H1 (cell line): ENCODE data around the gene CDV3. TPM values are rescaled to one million over a fixed set of nuclear protein-coding genes. Genes with fewer than 3 reads are reported as not detected.

Experiments used
- CTCF ChIA-PET: fragments of 300-600 bp; sonication (Branson Sonifier 250); formaldehyde crosslinking; loops from one replicate; lab custom pipeline; 2021; ENCODE audit not compliant: partially characterized antibody; lab: Charles Lee
- POLR2A ChIA-PET: fragments of 300-600 bp; sonication (Branson Sonifier 250); formaldehyde crosslinking; loops from one replicate; lab custom pipeline; 2021; ENCODE audit warnings: inconsistent platforms; ENCODE audit not compliant: partially characterized antibody; lab: Charles Lee
- DNase-seq, 2 experiments: peaks; one replicate each; pipeline versions ENCODE4 v3.0.0 to v3.0.0-alpha.2; 2010 to 2022; ENCODE audit warnings: low spot score in 2 of 2, low read depth in 1 of 2, mixed read lengths in 1 of 2
- FAIRE-seq: peaks from 2 replicates; lab custom pipeline; 2011; peaks lifted over from hg19 to GRCh38; lab: Jason Lieb, UNC
- H2AFZ ChIP-seq: 2 replicates; pipeline ENCODE4 v1.8.1; 2012; ENCODE audit warnings: low read length, inconsistent platforms
- H2AK5ac ChIP-seq: 2 replicates; pipeline ENCODE4 v1.6.1; 2013; ENCODE audit warnings: low read depth, low read length
- H2BK120ac ChIP-seq: replicated peaks from 2 replicates; pipeline ENCODE3; 2013; ENCODE audit warnings: low read depth, low read length, inconsistent platforms
- H2BK12ac ChIP-seq: 2 replicates; pipeline ENCODE4 v1.6.1; 2013; ENCODE audit warnings: low read depth, low read length
- H2BK15ac ChIP-seq: 2 replicates; pipeline ENCODE4 v1.6.1; 2013; ENCODE audit warnings: low read length
- H2BK20ac ChIP-seq: 2 replicates; pipeline ENCODE4 v1.6.1; 2013; ENCODE audit warnings: low read length
- H2BK5ac ChIP-seq: 2 replicates; pipeline ENCODE4 v1.6.1; 2013; ENCODE audit warnings: low read depth, low read length
- H3K14ac ChIP-seq: 2 replicates; pipeline ENCODE4 v1.6.1; 2013; ENCODE audit warnings: inconsistent platforms; ENCODE audit not compliant: insufficient read length
- H3K18ac ChIP-seq: 2 replicates; pipeline ENCODE4 v1.6.1; 2013; ENCODE audit warnings: low read length; ENCODE audit errors: extremely low read depth
- H3K23ac ChIP-seq: 2 replicates; pipeline ENCODE4 v1.6.1; 2013; ENCODE audit warnings: inconsistent platforms; ENCODE audit not compliant: insufficient read length
- H3K23me2 ChIP-seq: 2 replicates; pipeline ENCODE4 v1.6.1; 2013; ENCODE audit warnings: low read depth, low read length
- H3K27ac ChIP-seq: 2 replicates; pipeline ENCODE4 v1.6.1; 2011; ENCODE audit warnings: low read depth, low read length, inconsistent platforms
- H3K27me3 ChIP-seq, 4 experiments: replicated peaks in 1 of 4; 1 replicate in 1 of 4; 2 replicates in 3 of 4; pipeline versions ENCODE4 v1.6.1 to v1.8.1; 2011 to 2013; ENCODE audit warnings: low read length in 3 of 4, mild to moderate bottlenecking in 3 of 4, inconsistent platforms in 2 of 4, mixed read lengths in 2 of 4, moderate library complexity in 1 of 4; ENCODE audit not compliant: control insufficient read depth in 3 of 4, insufficient read depth in 3 of 4; ENCODE audit errors: extremely low read depth in 1 of 4
- H3K36me3 ChIP-seq, 4 experiments: 2 replicates each; pipeline versions ENCODE4 v1.6.1 to v1.8.1; 2011 to 2013; ENCODE audit warnings: mild to moderate bottlenecking in 4 of 4, low read length in 3 of 4, moderate library complexity in 2 of 4, control low read depth in 1 of 4, inconsistent platforms in 1 of 4; ENCODE audit not compliant: insufficient read depth in 4 of 4, control insufficient read depth in 2 of 4
- H3K4ac ChIP-seq: replicated peaks from 2 replicates; pipeline ENCODE3; 2013; ENCODE audit warnings: low read length, low read depth, mixed read lengths, inconsistent platforms; ENCODE audit not compliant: insufficient read length
- H3K4me1 ChIP-seq, 4 experiments: replicated peaks in 1 of 4; 1 replicate in 1 of 4; 2 replicates in 3 of 4; pipeline versions ENCODE4 v1.6.1 to v1.8.1; 2011 to 2013; ENCODE audit warnings: low read length in 3 of 4, inconsistent platforms in 2 of 4, mixed read lengths in 1 of 4; ENCODE audit not compliant: insufficient read depth in 4 of 4, control insufficient read depth in 3 of 4
- H3K4me2 ChIP-seq, 2 experiments: 2 replicates each; pipeline versions ENCODE4 v1.6.1 to v1.8.1; 2011 to 2013; ENCODE audit warnings: low read depth in 2 of 2, low read length in 2 of 2, control low read depth in 1 of 2, inconsistent platforms in 1 of 2, mild to moderate bottlenecking in 1 of 2; ENCODE audit not compliant: insufficient read depth in 1 of 2
- H3K4me3 ChIP-seq, 4 experiments: fragments of 200-600, 300-600 bp in 1 of 4; sonication (generic), shearing (Covaris generic), sonication (Bioruptor Twin) in 1 of 4; 2 replicates each; pipeline versions ENCODE4 v1.5.1 to v1.8.1; 2011 to 2016; ENCODE audit warnings: low read length in 4 of 4, low read depth in 3 of 4, control low read depth in 2 of 4, inconsistent platforms in 2 of 4, mild to moderate bottlenecking in 2 of 4, mixed read lengths in 1 of 4, moderate library complexity in 1 of 4; ENCODE audit not compliant: insufficient read depth in 2 of 4; ENCODE audit errors: extremely low read depth in 1 of 4
- H3K56ac ChIP-seq: replicated peaks from 2 replicates; pipeline ENCODE3; 2013; ENCODE audit warnings: low read depth, mild to moderate bottlenecking, mixed read lengths, low read length, inconsistent platforms; ENCODE audit not compliant: insufficient read length
- H3K79me1 ChIP-seq: 2 replicates; pipeline ENCODE4 v1.6.1; 2013; ENCODE audit warnings: low read depth, low read length, control low read depth
- H3K79me2 ChIP-seq, 2 experiments: 2 replicates each; pipeline versions ENCODE4 v1.6.1 to v1.8.1; 2012 to 2013; ENCODE audit warnings: low read length in 2 of 2, mild to moderate bottlenecking in 2 of 2, inconsistent platforms in 1 of 2; ENCODE audit not compliant: insufficient read depth in 2 of 2, control insufficient read depth in 1 of 2
- H3K9ac ChIP-seq, 4 experiments: replicated peaks in 1 of 4; 1 replicate in 1 of 4; 2 replicates in 3 of 4; pipeline versions ENCODE4 v1.6.1 to v1.8.1; 2011 to 2013; ENCODE audit warnings: low read depth in 3 of 4, low read length in 3 of 4, control low read depth in 2 of 4, mild to moderate bottlenecking in 2 of 4, moderate library complexity in 2 of 4, inconsistent platforms in 1 of 4; ENCODE audit errors: extremely low read depth in 1 of 4
- H3K9me3 ChIP-seq, 2 experiments: 2 replicates each; pipeline versions ENCODE4 v1.6.1 to v1.8.1; 2012 to 2013; ENCODE audit warnings: mild to moderate bottlenecking in 2 of 2, moderate library complexity in 2 of 2, control low read depth in 1 of 2, inconsistent platforms in 1 of 2, low read depth in 1 of 2, low read length in 1 of 2, mixed read lengths in 1 of 2; ENCODE audit not compliant: insufficient read depth in 2 of 2
- H4K20me1 ChIP-seq, 2 experiments: replicated peaks in 1 of 2; 2 replicates each; pipeline versions ENCODE3 to v1.8.1; 2011 to 2013; ENCODE audit warnings: inconsistent platforms in 2 of 2, low read length in 2 of 2, mild to moderate bottlenecking in 1 of 2; ENCODE audit not compliant: insufficient read depth in 2 of 2, control insufficient read depth in 1 of 2
- H4K5ac ChIP-seq: 2 replicates; pipeline ENCODE4 v1.6.1; 2013; ENCODE audit warnings: low read length, low read depth, mixed read lengths, inconsistent platforms; ENCODE audit not compliant: insufficient read length
- H4K8ac ChIP-seq: 2 replicates; pipeline ENCODE4 v1.8.0; 2013; ENCODE audit warnings: mild to moderate bottlenecking, moderate library complexity, low read length, inconsistent platforms; ENCODE audit not compliant: insufficient read depth; ENCODE audit errors: extremely low read depth
- H4K91ac ChIP-seq: replicated peaks from 2 replicates; pipeline ENCODE3; 2013; ENCODE audit warnings: low read length, mixed read lengths, inconsistent platforms; ENCODE audit not compliant: insufficient read length
- EZH2 ChIP-seq: fragments of 200-600 bp; sonication (generic); IDR thresholded peaks from 2 replicates; pipeline ENCODE4 v1.7.1; 2012; ENCODE audit warnings: low read depth, mild to moderate bottlenecking, moderate library complexity, low read length, inconsistent platforms; ENCODE audit not compliant: severe bottlenecking
- GABPA ChIP-seq: IDR thresholded peaks from 2 replicates; pipeline ENCODE4 v1.6.1; 2011; ENCODE audit warnings: mild to moderate bottlenecking, low read length, moderate library complexity, borderline replicate concordance; ENCODE audit not compliant: insufficient read depth
- HDAC6 ChIP-seq: IDR thresholded peaks from one replicate; pipeline ENCODE4 v1.7.1; 2012; ENCODE audit warnings: low read depth, mild to moderate bottlenecking, inconsistent platforms, low read length, moderate library complexity
- NRF1 ChIP-seq: IDR thresholded peaks from 2 replicates; pipeline ENCODE4 v1.6.1; 2011; ENCODE audit warnings: mild to moderate bottlenecking, low read depth, low read length, improper control_type of control experiment
- RNF2 ChIP-seq: fragments of 200-900, 300-1000 bp; sonication (generic); IDR thresholded peaks from 2 replicates; pipeline ENCODE4 v1.7.1; 2016; ENCODE audit warnings: borderline replicate concordance, low read depth, mild to moderate bottlenecking, antibody characterized with exemption, low read length; ENCODE audit not compliant: poor library complexity, severe bottlenecking; ENCODE audit errors: missing control alignments
- SIN3A ChIP-seq, 2 experiments: IDR thresholded peaks in 1 of 2; conservative IDR thresholded peaks in 1 of 2; 2 replicates each; pipeline ENCODE4 v1.6.1; 2011 to 2012; ENCODE audit warnings: low read length in 2 of 2, improper control_type of control experiment in 1 of 2, low read depth in 1 of 2, mild to moderate bottlenecking in 1 of 2
- SRF ChIP-seq: IDR thresholded peaks from 2 replicates; pipeline ENCODE4 v1.6.1; 2011; ENCODE audit warnings: mild to moderate bottlenecking, low read depth, low read length, moderate library complexity
- TCF12 ChIP-seq: IDR thresholded peaks from 2 replicates; pipeline ENCODE4 v1.6.1; 2011; ENCODE audit warnings: low read depth, mild to moderate bottlenecking, low read length
- WGBS, 2 experiments: shearing (Covaris generic) in 1 of 2; methylation state at CpG; one replicate each; pipeline versions ENCODE4 v1.1.6 to v1.1.7; 2013 to 2015; ENCODE audit warnings: low lambda C conversion rate in 2 of 2, mixed read lengths in 2 of 2, inconsistent platforms in 1 of 2, low coverage in 1 of 2, missing lambda C conversion rate in 1 of 2; ENCODE audit not compliant: insufficient replicate concordance in 2 of 2, insufficient coverage in 1 of 2, insufficient read length in 1 of 2; ENCODE audit errors: extremely low coverage in 1 of 2, missing lambda C conversion rate in 1 of 2; 5-methylcytosine and 5-hydroxymethylcytosine counted together
- polyA plus RNA-seq, 7 experiments: library from polyadenylated mRNA; depleted of rRNA in 3 of 7; stranded (reverse) in 5 of 7; unstranded in 2 of 7; fragments of >200 nt in 5 of 7; fragments of 200-250 nt in 2 of 7; gene quantifications; 1 replicate in 5 of 7; 2 replicates in 1 of 7; 4 replicates in 1 of 7; pipeline versions ENCODE4 v1.2.1 to v1.2.3, GENCODE V29; 2011 to 2013; ENCODE audit warnings: missing spikeins in 2 of 7, mixed read lengths in 2 of 7
- total RNA-seq: library from RNA; stranded (reverse); fragmentation: NEBNext Ultra II Directional; extraction: Animal tissue kit (Norgen Biotek cat#: 25700); gene quantifications from 2 replicates; pipeline ENCODE4 v1.2.1, GENCODE V29; 2021
- TF ChIP-seq, protein P1 (sequence below): IDR thresholded peaks from 2 replicates; pipeline ENCODE4 v1.6.1; 2012; ENCODE audit warnings: inconsistent platforms

Gene CDV3
- total and polyA plus RNA-seq, 2 of the 8 experiments (the other 6 are each of a cell fraction or from before 2014, with no cell fraction given), result 29.4 to 163 TPM

DNA sequence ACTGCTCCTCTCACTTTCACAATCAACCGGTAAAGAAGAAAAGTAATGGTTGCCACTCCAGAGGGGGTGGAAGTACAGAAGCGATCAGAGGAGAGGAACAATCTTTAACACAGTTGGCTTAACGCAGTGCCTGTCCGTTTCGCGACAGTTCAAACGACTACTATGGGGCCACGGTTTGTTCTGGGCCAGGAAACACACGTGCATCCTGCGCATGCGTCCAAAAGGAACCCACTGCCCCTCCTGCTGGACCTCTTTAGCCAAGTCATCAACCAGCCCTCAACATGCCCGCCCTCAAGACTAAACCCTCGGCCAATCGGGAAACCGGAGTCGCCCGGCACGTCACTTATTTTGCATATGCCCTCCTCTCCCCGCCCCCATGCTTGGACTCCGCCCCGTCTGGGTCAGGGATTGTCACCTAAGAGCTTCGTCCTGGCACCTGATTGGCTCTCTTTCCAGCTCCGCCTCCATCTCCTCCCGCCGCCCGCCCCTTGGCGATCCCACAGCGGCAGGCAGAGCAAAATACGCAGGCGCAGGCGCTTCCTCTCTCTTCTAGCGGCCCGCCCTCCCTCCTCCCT lies 345 bp upstream of the CDV3 start:
- Histone ChIP-seq H3K18ac (no peak overlapping the region; the same call in 1 of the 2 replicates), H4K20me1 (peaks cover 0 to 10% of the 10 kb centered on the region in 2 experiments), H3K56ac (no peak overlapping the region), H3K23me2 (0 out of 2 replicates have a peak, but pooled peaks cover 5% of the 10 kb centered on the region), H3K4me2 (peak overlapping the region; percentile 52 to 70), H2BK12ac (no peak overlapping the region), H3K4me3 (peak overlapping the region; percentile 69 to 89 (median 76); a peak in 7 of 8 replicates), H2BK120ac (no peak overlapping the region), H2AK5ac (no peak overlapping the region), H3K23ac (no peak overlapping the region), H2BK5ac (peak overlapping the region; percentile 89), H3K79me1 (no peaks in the 10 kb centered on the region), H3K4me1 (peaks cover 0 to 5% (median 2%) of the 10 kb centered on the region in 4 experiments; a peak in 3 of 7 replicates), H4K91ac (no peak overlapping the region), H3K27me3 (no peaks in the 10 kb centered on the region), H3K9me3 (no peaks in the 10 kb centered on the region), H3K36me3 (peaks cover 5 to 31% (median 17%) of the 10 kb centered on the region in 4 experiments; a peak in 5 of 8 replicates), H3K27ac (peak overlapping the region; percentile 93), H4K5ac (peak overlapping the region; percentile 19), H4K8ac (no peak overlapping the region), H2BK20ac (no peak overlapping the region), H3K4ac (no peak overlapping the region), H3K79me2 (peaks cover 20 to 37% of the 10 kb centered on the region in 2 experiments), H3K14ac (no peak overlapping the region), H2AFZ (peak overlapping the region; percentile 97; the same call in 1 of the 2 replicates), H3K9ac (peak overlapping the region; percentile 60 to 97 (median 88); a peak in 6 of 7 replicates), H2BK15ac (no peak overlapping the region)
- ChIA-PET CTCF (interaction anchor here (0.9 to 1.5 kb wide), 4 partner anchors 11 to 87 kb away, joined by 5 to 7 read pairs (median 5); no protein-coding TSS in a partner anchor), POLR2A (interaction anchor here (1.1 to 3.5 kb wide), 11 partner anchors 8 to 116 kb away, joined by 3 to 13 read pairs (median 5); no protein-coding TSS in a partner anchor)
- DNase-seq (peak; percentile 99 to 100), FAIRE-seq (peak; percentile 93)
- WGBS, 2 experiments, result 1% methylated on average over 23 of the region's 33 CpGs; no CpG with 5 or more reads in 1 of the 2 experiments
- TF ChIP-seq SRF (no peak), TCF12 (no peak), HDAC6 (no peak), SIN3A (conservative IDR thresholded peaks at IDR 0.05 in 1 of 2, IDR thresholded peaks at IDR 0.05 in 1 of 2; ENCODE audit: low read depth in 1 of 2, low read length in 2 of 2) (no peak), RNF2 (no peak), NRF1 (peak; percentile 70), EZH2 (no peak), GABPA (no peak)
- TF ChIP-seq, protein P1, sequence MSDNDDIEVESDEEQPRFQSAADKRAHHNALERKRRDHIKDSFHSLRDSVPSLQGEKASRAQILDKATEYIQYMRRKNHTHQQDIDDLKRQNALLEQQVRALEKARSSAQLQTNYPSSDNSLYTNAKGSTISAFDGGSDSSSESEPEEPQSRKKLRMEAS, result peak; percentile 77
